ENCODE measurements around the gene ASXL3.

ASXL3 gene

DNA sequence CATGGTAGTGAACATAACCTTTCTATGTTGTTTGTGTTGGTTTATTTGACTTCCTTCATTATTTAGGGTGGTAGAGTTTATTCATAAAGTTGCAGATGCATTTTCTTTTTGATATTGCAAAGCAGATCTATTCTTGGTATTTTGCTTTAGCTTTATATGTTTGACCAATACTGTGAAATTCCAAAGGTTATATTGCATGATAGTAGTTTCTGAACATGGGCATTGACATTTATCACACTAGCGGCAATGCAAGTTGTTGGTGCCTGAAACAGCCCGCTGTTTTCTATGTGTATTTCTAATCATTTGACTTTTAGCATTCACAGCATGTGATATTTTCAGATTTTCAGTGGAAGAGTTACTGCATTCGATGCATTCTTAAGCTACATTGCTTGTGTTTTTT, 87.2 kb downstream of the ASXL3 start:
- no peak for DNase-seq

GRCh38 chr18:33665641-33666040, 87.6 kb downstream of the ASXL3 start:
- no peak for DNase-seq

GRCh38 chr18:33666915-33667314, 88.9 kb downstream of the ASXL3 start:
- no peak for DNase-seq

GRCh38 chr18:33669589-33669988, 91.6 kb downstream of the ASXL3 start:
- DNase-seq, result no peak

DNA sequence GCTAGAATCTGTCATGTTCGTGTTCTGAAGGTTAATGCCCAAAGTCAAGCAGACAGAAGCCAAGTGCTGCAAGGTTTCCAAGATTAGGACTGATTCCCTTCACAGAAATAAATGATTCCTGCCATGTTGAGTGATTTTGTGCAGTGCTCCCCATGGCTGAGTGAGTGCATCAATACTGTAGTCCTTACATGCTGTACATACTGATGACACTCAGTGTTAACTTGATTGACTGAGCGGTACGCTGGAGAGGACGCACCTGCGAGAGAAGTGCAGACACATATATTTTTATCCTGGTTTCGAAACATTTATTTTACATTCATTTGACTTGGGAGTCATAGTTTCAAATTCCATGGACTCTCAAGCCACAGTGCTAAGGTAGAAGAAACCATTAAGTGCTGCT, 92.0 kb downstream of the ASXL3 start:
- DNase-seq, result no peak

DNA sequence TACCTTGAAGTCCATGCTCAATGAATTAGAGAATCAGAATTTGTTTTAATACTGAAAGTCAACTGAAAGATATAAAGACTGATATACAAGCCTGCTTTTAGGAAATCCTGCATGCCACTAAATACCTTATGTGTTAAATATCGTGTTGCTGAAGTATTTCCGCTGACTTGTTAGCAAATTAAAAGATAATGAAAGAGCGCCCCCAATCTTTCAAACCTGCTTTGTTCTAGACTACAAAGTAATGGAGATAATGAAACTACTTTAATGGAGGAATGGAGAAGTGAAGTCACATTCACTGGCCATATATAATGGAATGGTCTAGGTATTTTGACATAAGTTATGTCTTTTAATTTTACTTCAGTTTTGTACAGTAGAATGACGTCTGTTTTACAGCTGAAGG, 95.7 kb downstream of the ASXL3 start:
- DNase-seq, result no peak

DNA sequence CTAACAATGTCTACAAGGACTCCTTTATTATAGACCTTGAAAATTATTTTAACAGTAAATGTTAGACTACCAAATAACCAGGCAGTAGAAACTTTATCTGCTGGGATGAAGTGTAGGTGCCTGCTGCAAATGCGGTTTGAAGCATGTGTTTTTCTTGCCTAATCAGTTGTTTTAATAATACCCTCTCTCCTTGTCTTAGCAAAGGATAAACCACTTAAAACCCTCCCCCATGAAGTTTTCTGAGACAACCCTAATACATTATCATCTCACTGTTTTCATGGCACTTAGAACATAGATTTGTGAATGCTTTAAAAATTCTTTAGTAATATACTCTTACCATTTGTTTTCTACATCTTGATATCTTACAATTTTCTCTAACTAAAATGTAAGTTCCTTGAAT, 98.6 kb downstream of the ASXL3 start:
- no peak for DNase-seq

DNA sequence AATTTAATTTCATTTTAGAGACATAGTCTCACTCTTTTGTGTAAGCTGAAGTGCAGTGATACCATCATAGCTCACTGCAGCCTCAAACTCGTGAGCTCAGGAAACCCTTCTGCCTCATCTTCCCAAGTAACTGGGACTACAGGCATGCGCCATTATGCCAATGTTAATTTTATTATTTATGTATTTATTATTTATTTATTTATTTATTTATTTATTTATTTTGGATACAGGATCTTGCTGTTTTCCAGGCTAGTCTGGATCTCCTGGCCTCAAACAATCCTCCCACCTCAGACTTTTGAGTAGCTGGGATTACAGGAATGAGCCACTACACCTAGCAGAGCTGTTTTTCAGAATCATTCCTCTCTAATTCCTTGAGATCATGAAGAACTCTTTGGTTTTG, 99.9 kb downstream of the ASXL3 start:
- DNase-seq, result no peak

DNA sequence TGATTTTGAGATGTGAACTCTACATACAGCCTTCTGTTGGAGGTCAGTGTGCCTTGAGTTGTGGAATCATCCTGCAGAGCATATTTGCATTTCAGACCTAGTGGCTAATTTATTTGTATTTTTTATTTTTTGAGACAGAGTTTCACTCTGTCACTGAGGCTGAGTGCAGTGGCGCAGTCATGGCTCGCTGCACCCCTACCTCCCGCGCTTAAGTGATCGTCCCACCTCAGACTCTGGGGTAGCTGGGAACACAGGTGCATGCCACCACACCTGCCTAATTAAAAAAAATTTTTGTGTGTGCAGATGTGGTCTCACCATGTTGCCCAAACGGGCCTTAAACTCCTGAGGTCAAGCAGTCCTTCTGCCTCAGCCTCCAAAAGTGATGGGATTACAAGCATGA, 104.4 kb downstream of the ASXL3 start:
- no peak for DNase-seq

DNA sequence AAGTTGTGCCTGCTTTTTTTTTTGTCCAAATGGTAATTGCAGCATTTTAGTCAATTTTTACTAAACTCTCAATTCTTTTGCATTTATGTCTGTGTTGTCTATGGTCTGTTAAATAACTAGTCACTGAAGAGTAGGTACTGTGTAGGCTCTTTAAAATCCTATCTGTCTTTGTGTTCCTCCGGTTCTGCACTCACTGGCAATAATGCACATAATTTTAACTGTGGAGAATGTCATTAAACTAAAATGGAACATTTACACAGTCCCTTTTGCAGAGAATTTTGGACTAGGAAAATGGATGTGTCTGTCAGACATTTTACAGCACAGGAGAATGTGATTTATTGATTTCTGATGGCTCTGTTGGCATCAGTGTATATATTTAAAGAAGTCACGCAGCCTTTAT, 116.6 kb downstream of the ASXL3 start:
- no peak for DNase-seq

DNA sequence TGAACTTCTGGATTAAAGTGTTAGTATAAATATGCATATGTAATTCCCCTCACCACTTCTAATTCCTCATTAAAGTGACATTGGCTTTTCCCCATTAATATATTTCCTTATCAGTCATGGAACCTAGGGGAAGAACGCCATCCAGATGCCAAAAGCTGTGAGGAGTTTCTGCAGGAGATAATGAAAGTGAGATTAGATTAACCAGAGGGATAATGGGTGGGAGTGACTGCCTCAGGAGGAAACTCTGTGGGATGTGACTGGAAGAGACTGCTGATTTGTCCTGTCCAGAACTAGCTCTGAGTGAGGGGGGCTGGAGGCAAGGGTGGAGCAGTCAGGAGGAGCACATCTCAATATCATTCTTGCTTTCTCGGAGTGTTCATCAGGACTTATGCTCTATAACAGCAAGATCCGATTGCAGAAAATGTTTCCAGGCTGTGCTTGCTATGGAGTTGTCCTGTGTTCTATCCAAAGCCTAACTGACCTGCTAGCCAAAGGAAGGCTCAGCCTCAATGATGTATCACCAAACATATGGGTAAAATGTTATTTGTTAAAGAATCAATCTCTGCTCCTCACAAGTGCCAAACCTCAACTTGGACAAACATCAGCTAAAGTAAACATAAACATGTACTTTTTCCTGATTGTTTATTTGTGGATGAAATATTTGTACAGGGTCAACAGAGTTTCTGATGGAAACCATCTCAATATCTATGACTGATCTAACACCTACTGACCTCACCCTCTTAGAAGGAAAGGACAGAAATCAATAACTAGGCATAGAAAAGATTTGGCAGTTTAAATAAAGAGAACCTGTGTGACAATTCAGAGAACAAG, 118.5 kb downstream of the ASXL3 start:
- DNase-seq, result no peak

GRCh38 chr18:33697498-33697897, 119.5 kb downstream of the ASXL3 start:
- DNase-seq, result no peak

DNA sequence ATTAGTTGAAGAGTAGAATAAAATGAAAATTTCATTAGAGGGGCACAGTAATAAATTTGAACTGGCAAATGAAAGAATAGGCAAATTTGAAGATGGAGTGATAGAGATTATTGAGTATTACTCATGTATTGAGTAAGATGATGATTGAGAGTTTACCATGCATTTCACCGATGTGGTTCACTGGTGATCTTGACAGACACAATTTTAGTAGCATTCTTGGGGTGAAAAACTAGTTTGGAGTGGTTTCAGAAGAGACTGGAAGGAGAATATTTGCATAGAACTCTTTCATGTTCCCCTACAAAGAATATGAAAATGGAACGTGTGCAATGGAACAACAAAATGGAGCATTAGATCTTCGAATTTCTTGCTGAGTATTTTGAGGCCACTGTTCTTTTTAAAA, 121.4 kb downstream of the ASXL3 start:
- no peak for DNase-seq

DNA sequence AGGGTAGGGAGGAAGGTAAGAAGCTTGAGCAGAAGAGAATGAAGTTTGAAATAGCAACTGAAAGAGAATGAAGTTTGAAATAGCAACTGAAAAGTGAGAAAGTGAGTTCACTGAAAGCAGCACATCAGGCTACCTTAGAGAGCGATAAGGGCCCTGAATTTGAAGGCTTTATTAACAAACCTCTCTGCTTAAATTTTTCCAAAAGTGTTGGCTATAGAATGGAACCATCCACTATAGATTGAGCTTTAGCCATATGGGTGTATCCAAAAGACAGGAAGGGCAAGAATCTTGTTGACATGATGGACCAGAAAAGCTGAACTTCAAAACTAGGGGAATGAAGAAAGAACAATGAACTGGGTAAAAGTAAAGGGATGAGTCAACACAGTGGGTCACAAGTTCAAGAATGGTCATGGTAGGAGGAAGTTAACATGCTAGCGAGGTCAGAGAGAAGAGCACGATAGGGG, 122.5 kb downstream of the ASXL3 start:
- DNase-seq, result no peak

DNA sequence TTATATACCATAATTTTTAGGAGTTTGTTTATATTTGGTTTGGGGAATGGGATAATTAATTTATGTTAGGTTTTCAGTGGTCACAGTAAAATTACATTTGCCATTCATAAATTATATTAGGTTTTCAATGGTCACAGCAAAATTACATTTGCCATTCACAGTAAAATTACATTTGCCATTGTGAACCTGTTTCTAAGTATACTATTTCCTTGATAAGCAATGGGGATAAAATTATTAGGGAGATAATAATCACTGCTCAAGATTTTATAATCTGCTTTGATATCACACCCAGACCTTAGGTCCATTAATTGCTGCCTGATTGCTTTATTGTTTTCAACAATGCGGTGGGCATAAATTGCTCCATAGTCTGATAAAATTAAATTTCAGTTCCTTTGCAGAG, 124.6 kb downstream of the ASXL3 start:
- DNase-seq, result no peak

GRCh38 chr18:33706391-33706790, 128.4 kb downstream of the ASXL3 start:
- no peak for DNase-seq

DNA sequence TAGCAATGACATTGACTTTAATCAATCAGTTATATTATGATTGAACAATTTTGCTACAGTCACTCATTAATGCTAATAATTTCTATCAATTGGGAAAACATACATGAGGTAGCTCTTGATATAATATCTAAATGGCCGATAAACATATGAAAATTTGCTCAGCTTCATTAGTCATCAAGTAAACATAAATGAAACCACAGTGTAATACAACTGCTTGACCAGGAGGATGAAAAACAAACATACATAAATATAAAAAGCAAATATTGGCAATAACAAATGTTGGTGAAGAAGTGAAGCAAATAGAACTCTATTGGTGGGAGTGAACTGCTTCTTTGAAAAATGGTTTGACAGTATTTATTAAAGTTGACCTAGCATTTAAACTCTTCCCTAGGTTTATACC, 130.9 kb downstream of the ASXL3 start:
- no peak for DNase-seq

DNA sequence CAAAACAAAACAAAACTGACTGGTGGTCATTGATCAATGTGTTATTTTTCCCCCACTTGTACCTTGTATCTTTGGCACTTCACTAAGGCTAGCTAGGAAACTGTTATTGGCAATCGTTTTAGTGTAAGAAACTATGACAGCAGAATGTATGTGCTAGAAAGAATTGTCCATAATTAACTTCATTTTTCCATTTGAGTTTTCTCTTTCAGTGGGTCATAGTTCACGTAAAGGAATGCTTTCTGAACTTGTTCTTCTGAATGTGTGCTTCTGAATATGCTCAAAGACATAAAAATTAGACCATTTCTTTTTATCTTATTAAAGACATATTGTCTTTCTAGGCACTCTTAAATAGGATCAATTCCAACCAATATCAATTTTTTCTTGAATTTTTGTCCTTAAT, 132.2 kb downstream of the ASXL3 start:
- no peak for DNase-seq

GRCh38 chr18:33711514-33711913, 133.5 kb downstream of the ASXL3 start:
- no peak for DNase-seq

GRCh38 chr18:33712719-33713118, 134.7 kb downstream of the ASXL3 start:
- no peak for DNase-seq

DNA sequence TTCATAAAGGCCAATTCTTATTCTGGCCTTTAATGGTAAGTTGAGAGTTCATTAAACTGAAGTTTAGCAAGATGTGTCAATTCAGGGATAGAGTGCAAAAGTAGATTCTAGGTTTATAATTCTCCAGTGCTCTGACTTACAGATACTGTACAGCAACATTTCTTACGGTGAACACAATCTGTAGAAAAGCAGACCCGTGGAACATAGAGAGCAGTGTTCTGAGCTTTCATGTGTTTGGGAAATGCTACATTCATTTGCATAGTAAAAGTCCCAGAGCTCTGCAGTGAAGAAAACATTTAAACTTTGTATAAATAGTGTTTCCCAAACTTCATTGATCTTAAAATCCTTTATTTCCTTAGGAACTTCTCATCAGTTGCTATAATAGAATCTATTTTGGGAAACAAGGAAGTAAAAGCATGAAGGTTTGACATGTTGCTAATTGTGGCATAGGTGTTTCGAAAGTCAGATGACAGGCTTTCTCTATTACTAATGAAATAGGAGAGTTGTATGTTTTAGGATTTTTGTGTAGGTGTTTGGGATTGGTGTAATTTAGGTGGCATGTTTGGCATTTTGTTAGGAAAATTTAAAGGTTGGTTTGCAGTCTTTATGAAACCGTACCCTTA, 138.2 kb downstream of the ASXL3 start:
- DNase-seq, result no peak

DNA sequence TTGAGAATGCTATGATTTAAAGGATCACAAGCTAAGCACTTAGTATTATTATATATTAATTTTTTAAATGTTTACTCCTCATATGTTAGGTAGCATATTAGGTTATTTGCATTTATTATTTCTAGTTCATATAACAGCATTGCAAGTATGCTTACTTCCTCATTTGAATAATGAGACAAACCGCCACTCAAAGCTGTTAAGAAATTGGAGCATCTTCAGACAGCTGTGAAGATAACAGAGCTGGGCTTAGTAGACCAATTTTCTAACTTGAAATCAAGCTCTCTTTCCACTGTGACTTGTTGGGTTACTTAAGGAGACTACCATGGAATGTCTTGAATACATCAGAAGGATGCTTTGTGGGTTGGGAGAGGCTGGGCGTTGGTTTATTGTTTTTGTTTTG, 139.3 kb downstream of the ASXL3 start:
- no peak for DNase-seq

DNA sequence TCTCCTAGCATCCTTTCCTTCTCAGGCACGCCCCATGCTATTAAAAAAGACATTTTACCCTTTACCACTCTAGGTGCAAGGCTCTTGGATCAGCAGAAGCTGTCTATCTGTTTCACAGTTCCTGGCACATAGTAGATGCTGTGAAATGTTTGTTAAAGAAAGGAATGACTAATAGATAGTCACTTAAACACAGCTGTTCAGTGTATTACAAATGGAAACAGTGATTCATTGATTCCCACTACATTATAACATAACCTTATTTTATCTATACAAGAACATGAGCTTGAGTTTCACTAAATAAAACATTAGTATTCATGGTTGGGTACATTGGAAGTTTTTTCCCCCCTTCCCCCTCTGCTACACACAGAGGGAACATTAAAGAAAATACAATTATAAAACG, 142.1 kb downstream of the ASXL3 start:
- no peak for DNase-seq

DNA sequence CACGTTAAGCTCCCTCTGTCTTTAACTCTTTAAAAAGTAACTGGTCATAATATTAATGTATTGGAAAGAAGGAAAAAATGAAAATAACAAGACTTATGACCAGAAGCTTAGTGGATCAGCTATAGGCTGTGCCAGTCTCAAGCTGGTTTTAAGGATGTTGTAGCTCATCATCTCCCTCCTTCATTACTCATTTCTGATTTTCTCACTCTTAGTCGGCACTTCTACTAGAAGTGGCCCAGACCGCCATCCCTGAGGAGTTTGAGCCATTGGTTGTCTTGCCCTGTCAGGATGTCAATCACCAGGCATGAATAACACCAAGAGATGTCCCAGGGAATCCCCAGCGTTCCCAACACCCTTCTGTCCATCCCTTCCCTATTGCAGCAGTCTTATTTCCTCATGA, 151.5 kb downstream of the ASXL3 start:
- no peak for DNase-seq

DNA sequence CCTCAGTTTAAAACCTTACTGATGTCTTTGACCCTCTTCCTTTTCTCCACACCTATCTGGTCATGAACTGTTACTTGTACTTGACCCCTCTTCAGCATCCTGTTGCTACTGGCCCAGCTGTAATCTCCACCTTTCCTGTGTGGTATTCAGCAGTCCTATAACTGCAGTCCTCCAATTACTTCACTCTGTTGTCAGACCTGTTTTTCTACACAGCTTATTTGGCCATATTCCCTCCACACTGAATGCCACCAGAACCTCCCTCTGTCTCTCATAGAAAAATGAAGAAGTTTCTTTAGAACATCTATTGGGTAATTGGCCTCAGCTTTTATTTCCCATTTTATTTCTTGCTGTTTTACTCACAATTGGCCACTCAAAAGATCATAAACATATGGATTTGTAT, 155.4 kb downstream of the ASXL3 start:
- no peak for DNase-seq
